GM23338 (cell line): ENCODE results near the gene CUBN. TPM values are rescaled to one million over a fixed set of nuclear protein-coding genes. Genes with fewer than 3 reads are reported as not detected.

Experiments
- ATAC-seq: fragments of 200-7000 bp; cut with Tn5 transposase; 3 replicates; pipeline ENCODE4 v1.9.1; 2020
- DNase-seq: peaks from one replicate; pipeline ENCODE4 v3.0.0-alpha.2; 2015; ENCODE audit warnings: low spot score
- H2AFZ ChIP-seq: fragments of 200-600 bp; sonication (generic); 2 replicates; pipeline ENCODE4 v1.8.0; 2016; ENCODE audit warnings: antibody characterized with exemption, mild to moderate bottlenecking, moderate library complexity
- H3F3A ChIP-seq: fragments of 200-600 bp; sonication (generic); replicated peaks from 2 replicates; pipeline ENCODE4 v1.8.0; 2017; ENCODE audit warnings: antibody characterized with exemption, mixed run types, low read depth
- H3K27ac ChIP-seq: fragments of 200-600 bp; sonication (generic); 2 replicates; pipeline ENCODE4 v1.6.1; 2016; ENCODE audit warnings: low read depth
- H3K27me3 ChIP-seq: fragments of 200-600 bp; sonication (generic); 2 replicates; pipeline ENCODE4 v1.8.0; 2016; ENCODE audit warnings: mild to moderate bottlenecking, mixed run types, moderate library complexity; ENCODE audit not compliant: insufficient read depth
- H3K36me3 ChIP-seq: fragments of 200-600 bp; sonication (generic); 2 replicates; pipeline ENCODE4 v1.8.0; 2016; ENCODE audit warnings: mild to moderate bottlenecking; ENCODE audit not compliant: insufficient read depth
- H3K4me1 ChIP-seq: fragments of 200-600 bp; sonication (generic); 2 replicates; pipeline ENCODE4 v1.8.0; 2016; ENCODE audit warnings: mild to moderate bottlenecking, moderate library complexity; ENCODE audit not compliant: insufficient read depth
- H3K4me2 ChIP-seq: fragments of 200-600 bp; sonication (generic); 2 replicates; pipeline ENCODE4 v1.7.1; 2017; ENCODE audit warnings: mixed run types
- H3K4me3 ChIP-seq: fragments of 200-600 bp; sonication (generic); 2 replicates; pipeline ENCODE4 v1.6.1; 2016; ENCODE audit warnings: mixed run types
- H3K79me2 ChIP-seq: fragments of 200-600 bp; sonication (generic); replicated peaks from 2 replicates; pipeline ENCODE4 v1.8.0; 2017; ENCODE audit warnings: mild to moderate bottlenecking; ENCODE audit not compliant: insufficient read depth
- H3K9me2 ChIP-seq: fragments of 200-600 bp; sonication (generic); 2 replicates; pipeline ENCODE4 v1.8.0; 2017; ENCODE audit not compliant: insufficient read depth
- H4K20me1 ChIP-seq: fragments of 200-600 bp; sonication (generic); replicated peaks from 2 replicates; pipeline ENCODE4 v1.8.0; 2017; ENCODE audit warnings: mild to moderate bottlenecking; ENCODE audit not compliant: insufficient read depth
- H3K27ac Mint-ChIP-seq: 2 replicates; pipeline ENCODE4 v1.8.0; 2020; ENCODE audit warnings: inconsistent platforms, mild to moderate bottlenecking, moderate library complexity, mixed read lengths
- H3K27me3 Mint-ChIP-seq: 3 replicates; pipeline ENCODE4 v1.8.0; 2022; ENCODE audit warnings: low read depth, mild to moderate bottlenecking, moderate library complexity, mixed read lengths, inconsistent platforms; ENCODE audit not compliant: insufficient read depth, poor library complexity
- H3K36me3 Mint-ChIP-seq: 3 replicates; pipeline ENCODE4 v1.8.0; 2021; ENCODE audit warnings: low read depth, mild to moderate bottlenecking, inconsistent platforms, moderate library complexity, mixed read lengths
- H3K4me1 Mint-ChIP-seq: 3 replicates; pipeline ENCODE4 v1.8.0; 2020; ENCODE audit warnings: mild to moderate bottlenecking, inconsistent platforms, mixed read lengths
- H3K4me3 Mint-ChIP-seq: 3 replicates; pipeline ENCODE4 v1.8.0; 2021; ENCODE audit warnings: moderate library complexity, mild to moderate bottlenecking, inconsistent platforms, mixed read lengths
- H3K9me3 Mint-ChIP-seq: 3 replicates; pipeline ENCODE4 v1.8.0; 2020; ENCODE audit warnings: moderate library complexity, mild to moderate bottlenecking, inconsistent platforms, mixed read lengths
- CREB1 ChIP-seq: fragments of 250-450 bp; sonication (Bioruptor Pico); IDR thresholded peaks from 2 replicates; pipeline ENCODE4 v1.5.0; 2020; ENCODE audit warnings: low read depth, mild to moderate bottlenecking, moderate library complexity
- ETS1 ChIP-seq: IDR thresholded peaks from 2 replicates; pipeline ENCODE4 v1.6.1; 2016; ENCODE audit warnings: antibody characterized with exemption
- EZH2phosphoT487 ChIP-seq: fragments of 200-600 bp; sonication (generic); IDR thresholded peaks from one replicate; pipeline ENCODE4 v1.8.1; 2018; ENCODE audit warnings: antibody characterized with exemption; ENCODE audit not compliant: unreplicated experiment
- JUNB ChIP-seq: IDR thresholded peaks from one replicate; pipeline ENCODE4 v1.6.1; 2016; ENCODE audit warnings: antibody characterized with exemption; ENCODE audit not compliant: unreplicated experiment
- NANOG ChIP-seq: IDR thresholded peaks from 2 replicates; pipeline ENCODE4 v1.6.1; 2016; ENCODE audit warnings: antibody characterized with exemption, borderline replicate concordance
- POLR2AphosphoS5 ChIP-seq: IDR thresholded peaks from 2 replicates; pipeline ENCODE4 v1.6.1; 2016; ENCODE audit warnings: antibody characterized with exemption, low read depth
- STAT1 ChIP-seq: IDR thresholded peaks from one replicate; pipeline ENCODE4 v1.6.1; 2016; ENCODE audit warnings: antibody characterized with exemption; ENCODE audit not compliant: unreplicated experiment
- ZNF114 ChIP-seq: fragments of 250-450 bp; sonication (Bioruptor Pico); IDR thresholded peaks from 2 replicates; pipeline ENCODE4 v1.5.0; 2020; ENCODE audit warnings: mild to moderate bottlenecking, moderate library complexity
- ZNF331 ChIP-seq: fragments of 250-450 bp; sonication (Bioruptor Pico); IDR thresholded peaks from 2 replicates; pipeline ENCODE4 v1.5.0; 2020; ENCODE audit warnings: low read depth, mild to moderate bottlenecking, moderate library complexity
- polyA plus RNA-seq: library from polyadenylated mRNA; unstranded; fragments of >200 nt; fragmentation: Nextera tagmentation; extraction: Ambion mirVana; gene quantifications from 2 replicates; pipeline ENCODE4 v1.2.1, GENCODE V29; 2016
- total RNA-seq: library from RNA; depleted of rRNA; stranded (reverse); fragments of >200 nt; shearing (Covaris generic); gene quantifications from 2 replicates; pipeline ENCODE4 v1.2.3, GENCODE V29; 2014
- TF ChIP-seq, protein P1 (sequence below): IDR thresholded peaks from one replicate; pipeline ENCODE4 v1.6.1; 2018; ENCODE audit warnings: antibody characterized with exemption; ENCODE audit not compliant: unreplicated experiment
- TF ChIP-seq, protein P2 (sequence below), 2 experiments: fragments of 200-600 bp in 1 of 2; sonication (generic) in 1 of 2; conservative IDR thresholded peaks; 2 replicates each; pipeline versions ENCODE4 v1.5.1 to v1.6.1; 2016 to 2017; ENCODE audit warnings: antibody characterized with exemption in 2 of 2, low read depth in 2 of 2, mild to moderate bottlenecking in 2 of 2, moderate library complexity in 1 of 2

The CUBN gene
- total and polyA plus RNA-seq, 2 experiments from 2014 or later = 0.06 to 1.8 TPM

GRCh38 chr10:16854623-16855022, 275.0 kb downstream of the CUBN start (continued):
- TF ChIP-seq, protein P1, sequence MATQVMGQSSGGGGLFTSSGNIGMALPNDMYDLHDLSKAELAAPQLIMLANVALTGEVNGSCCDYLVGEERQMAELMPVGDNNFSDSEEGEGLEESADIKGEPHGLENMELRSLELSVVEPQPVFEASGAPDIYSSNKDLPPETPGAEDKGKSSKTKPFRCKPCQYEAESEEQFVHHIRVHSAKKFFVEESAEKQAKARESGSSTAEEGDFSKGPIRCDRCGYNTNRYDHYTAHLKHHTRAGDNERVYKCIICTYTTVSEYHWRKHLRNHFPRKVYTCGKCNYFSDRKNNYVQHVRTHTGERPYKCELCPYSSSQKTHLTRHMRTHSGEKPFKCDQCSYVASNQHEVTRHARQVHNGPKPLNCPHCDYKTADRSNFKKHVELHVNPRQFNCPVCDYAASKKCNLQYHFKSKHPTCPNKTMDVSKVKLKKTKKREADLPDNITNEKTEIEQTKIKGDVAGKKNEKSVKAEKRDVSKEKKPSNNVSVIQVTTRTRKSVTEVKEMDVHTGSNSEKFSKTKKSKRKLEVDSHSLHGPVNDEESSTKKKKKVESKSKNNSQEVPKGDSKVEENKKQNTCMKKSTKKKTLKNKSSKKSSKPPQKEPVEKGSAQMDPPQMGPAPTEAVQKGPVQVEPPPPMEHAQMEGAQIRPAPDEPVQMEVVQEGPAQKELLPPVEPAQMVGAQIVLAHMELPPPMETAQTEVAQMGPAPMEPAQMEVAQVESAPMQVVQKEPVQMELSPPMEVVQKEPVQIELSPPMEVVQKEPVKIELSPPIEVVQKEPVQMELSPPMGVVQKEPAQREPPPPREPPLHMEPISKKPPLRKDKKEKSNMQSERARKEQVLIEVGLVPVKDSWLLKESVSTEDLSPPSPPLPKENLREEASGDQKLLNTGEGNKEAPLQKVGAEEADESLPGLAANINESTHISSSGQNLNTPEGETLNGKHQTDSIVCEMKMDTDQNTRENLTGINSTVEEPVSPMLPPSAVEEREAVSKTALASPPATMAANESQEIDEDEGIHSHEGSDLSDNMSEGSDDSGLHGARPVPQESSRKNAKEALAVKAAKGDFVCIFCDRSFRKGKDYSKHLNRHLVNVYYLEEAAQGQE = no peak

DNA sequence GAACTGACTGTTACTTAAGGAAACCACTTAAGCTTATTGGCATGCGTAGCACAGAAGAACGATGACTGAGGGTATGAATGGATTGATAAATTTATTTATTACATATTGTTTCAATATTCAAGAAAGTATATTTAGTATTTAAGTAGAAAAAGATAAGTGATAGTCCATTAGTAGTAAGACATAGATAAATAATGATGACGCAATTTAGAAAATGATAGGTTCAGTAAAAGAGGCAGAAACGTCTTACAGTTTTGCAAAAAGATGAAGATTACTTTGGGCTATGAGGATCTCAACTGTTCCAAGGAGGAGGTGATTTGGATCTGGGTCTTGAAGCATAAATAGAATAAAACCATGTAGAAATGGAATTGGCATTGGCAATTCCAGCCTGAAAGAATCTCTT, 275.8 kb downstream of the CUBN start:
- no peak overlapping the region for H3K27ac Mint-ChIP-seq
- H3F3A ChIP-seq = no peaks in the 10 kb centered on the region
- H3K27me3 ChIP-seq = no peaks in the 10 kb centered on the region
- ATAC-seq = no peak
- TF ChIP-seq ZNF331 (CRISPR knock-in tag) (no peak), POLR2AphosphoS5 (no peak), NANOG (no peak), JUNB (no peak), ZNF114 (CRISPR knock-in tag) (no peak), CREB1 (CRISPR knock-in tag) (no peak), STAT1 (no peak), EZH2phosphoT487 (no peak), ETS1 (no peak)
- TF ChIP-seq, protein P1 = no peak
- TF ChIP-seq, protein P2, sequence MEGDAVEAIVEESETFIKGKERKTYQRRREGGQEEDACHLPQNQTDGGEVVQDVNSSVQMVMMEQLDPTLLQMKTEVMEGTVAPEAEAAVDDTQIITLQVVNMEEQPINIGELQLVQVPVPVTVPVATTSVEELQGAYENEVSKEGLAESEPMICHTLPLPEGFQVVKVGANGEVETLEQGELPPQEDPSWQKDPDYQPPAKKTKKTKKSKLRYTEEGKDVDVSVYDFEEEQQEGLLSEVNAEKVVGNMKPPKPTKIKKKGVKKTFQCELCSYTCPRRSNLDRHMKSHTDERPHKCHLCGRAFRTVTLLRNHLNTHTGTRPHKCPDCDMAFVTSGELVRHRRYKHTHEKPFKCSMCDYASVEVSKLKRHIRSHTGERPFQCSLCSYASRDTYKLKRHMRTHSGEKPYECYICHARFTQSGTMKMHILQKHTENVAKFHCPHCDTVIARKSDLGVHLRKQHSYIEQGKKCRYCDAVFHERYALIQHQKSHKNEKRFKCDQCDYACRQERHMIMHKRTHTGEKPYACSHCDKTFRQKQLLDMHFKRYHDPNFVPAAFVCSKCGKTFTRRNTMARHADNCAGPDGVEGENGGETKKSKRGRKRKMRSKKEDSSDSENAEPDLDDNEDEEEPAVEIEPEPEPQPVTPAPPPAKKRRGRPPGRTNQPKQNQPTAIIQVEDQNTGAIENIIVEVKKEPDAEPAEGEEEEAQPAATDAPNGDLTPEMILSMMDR (conservative IDR thresholded peaks at IDR 0.05; ENCODE audit: low read depth in 2 of 2) = no peak
- no peak overlapping the region for H3K27ac ChIP-seq
- no peak overlapping the region for H3K4me3 Mint-ChIP-seq
- H3K4me2 ChIP-seq = no peak overlapping the region
- H4K20me1 ChIP-seq = no peaks in the 10 kb centered on the region
- no peaks in the 10 kb centered on the region for H3K36me3 Mint-ChIP-seq
- H3K4me1 ChIP-seq = peaks cover 21% of the 10 kb centered on the region
- no peaks in the 10 kb centered on the region for H3K9me3 Mint-ChIP-seq
- H3K27me3 Mint-ChIP-seq = peaks cover 1% of the 10 kb centered on the region
- no peaks in the 10 kb centered on the region for H3K79me2 ChIP-seq
- H3K4me1 Mint-ChIP-seq = peaks cover 21% of the 10 kb centered on the region
- no peaks in the 10 kb centered on the region for H3K36me3 ChIP-seq
- H2AFZ ChIP-seq = no peak overlapping the region
- no peak for DNase-seq
- no peak overlapping the region for H3K4me3 ChIP-seq
- H3K9me2 ChIP-seq = no peaks in the 10 kb centered on the region
